Measurements from ENCODE around the gene CKB. TPM values are rescaled to one million over a fixed set of nuclear protein-coding genes. Genes with fewer than 3 reads are reported as not detected.

The CKB gene
- polyA plus RNA-seq, 3 donors = 0.76 to 12.5 (median 2.7) TPM

DNA sequence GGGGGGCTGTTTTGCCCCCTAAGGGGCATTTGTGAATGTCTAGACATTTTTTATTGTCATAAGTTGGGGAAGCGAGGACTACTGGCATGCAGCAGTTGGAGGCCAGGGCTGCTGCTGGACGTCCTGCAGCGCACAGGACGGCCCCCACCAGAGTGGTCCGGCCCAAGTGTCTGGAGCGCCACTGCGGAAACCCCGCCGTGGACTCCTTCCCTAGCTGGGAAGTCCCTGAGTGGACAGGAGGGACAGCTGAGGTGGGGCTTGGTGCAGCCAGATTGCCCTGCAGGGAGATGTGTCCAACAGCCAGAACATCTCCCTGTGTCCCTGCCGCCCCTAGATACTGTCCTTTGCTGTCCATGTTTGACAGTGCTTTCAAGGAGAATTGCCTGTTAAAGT is 5.5 kb downstream of the CKB start:
- intact Hi-C loops (cut with micrococcal nuclease) = no loop called here
- no peak overlapping the region for H3K4me3 Mint-ChIP-seq
- H3K4me1 Mint-ChIP-seq = peaks cover 9% of the 10 kb centered on the region
- H3K4me3 ChIP-seq (replicated peaks in 1 of 3; ENCODE audit: low read depth in 2 of 3, low read length in 3 of 3) = no peak overlapping the region
- H3K79me2 ChIP-seq (ENCODE audit: insufficient read depth, low read length) = no peaks in the 10 kb centered on the region
- H3K27ac Mint-ChIP-seq = no peak overlapping the region
- no peak overlapping the region for H3K27ac ChIP-seq (ENCODE audit: low read depth in 1 of 2, low read length in 2 of 2)
- H3K4me1 ChIP-seq (ENCODE audit: control insufficient read depth in 1 of 2, insufficient read depth in 2 of 2, low read length in 2 of 2) = peaks cover 14 to 29% of the 10 kb centered on the region in 2 donors
- peaks cover 4 to 8% of the 10 kb centered on the region in 2 donors for H3K36me3 Mint-ChIP-seq
- DNase-seq = no peak
- peaks cover 46% of the 10 kb centered on the region for H4K20me1 ChIP-seq (ENCODE audit: insufficient read depth, low read length)
- peaks cover 4 to 16% of the 10 kb centered on the region in 2 donors for H3K27me3 ChIP-seq (ENCODE audit: control insufficient read depth in 2 of 2, insufficient read depth in 2 of 2, low read length in 2 of 2)
- peaks cover 0 to 3% (median 0%) of the 10 kb centered on the region in 7 donors for H3K9me3 Mint-ChIP-seq
- H2AFZ ChIP-seq (ENCODE audit: insufficient read depth, low read depth, low read length, poor library complexity, severe bottlenecking) = no peak overlapping the region
- no peaks in the 10 kb centered on the region for H3K9me3 ChIP-seq (replicated peaks in 1 of 2; ENCODE audit: control insufficient read depth in 1 of 2, insufficient read depth in 1 of 2, low read length in 2 of 2)
- H3K4me2 ChIP-seq (replicated peaks; ENCODE audit: extremely low read depth, low read length, poor library complexity, severe bottlenecking) = no peak overlapping the region
- H3K9ac ChIP-seq (ENCODE audit: insufficient read depth, low read length, poor library complexity, severe bottlenecking) = no peak overlapping the region
- WGBS (ENCODE audit: insufficient coverage) = 92% methylated on average over 10 of the region's 10 CpGs
- H3K27me3 Mint-ChIP-seq (ENCODE audit: low read depth in 3 of 3) = peaks cover 18 to 31% (median 18%) of the 10 kb centered on the region in 3 donors
- H3K36me3 ChIP-seq (replicated peaks in 1 of 2; ENCODE audit: control insufficient read depth in 1 of 2, insufficient read depth in 2 of 2, low read length in 2 of 2) = no peaks in the 10 kb centered on the region
- TF ChIP-seq, protein P1, sequence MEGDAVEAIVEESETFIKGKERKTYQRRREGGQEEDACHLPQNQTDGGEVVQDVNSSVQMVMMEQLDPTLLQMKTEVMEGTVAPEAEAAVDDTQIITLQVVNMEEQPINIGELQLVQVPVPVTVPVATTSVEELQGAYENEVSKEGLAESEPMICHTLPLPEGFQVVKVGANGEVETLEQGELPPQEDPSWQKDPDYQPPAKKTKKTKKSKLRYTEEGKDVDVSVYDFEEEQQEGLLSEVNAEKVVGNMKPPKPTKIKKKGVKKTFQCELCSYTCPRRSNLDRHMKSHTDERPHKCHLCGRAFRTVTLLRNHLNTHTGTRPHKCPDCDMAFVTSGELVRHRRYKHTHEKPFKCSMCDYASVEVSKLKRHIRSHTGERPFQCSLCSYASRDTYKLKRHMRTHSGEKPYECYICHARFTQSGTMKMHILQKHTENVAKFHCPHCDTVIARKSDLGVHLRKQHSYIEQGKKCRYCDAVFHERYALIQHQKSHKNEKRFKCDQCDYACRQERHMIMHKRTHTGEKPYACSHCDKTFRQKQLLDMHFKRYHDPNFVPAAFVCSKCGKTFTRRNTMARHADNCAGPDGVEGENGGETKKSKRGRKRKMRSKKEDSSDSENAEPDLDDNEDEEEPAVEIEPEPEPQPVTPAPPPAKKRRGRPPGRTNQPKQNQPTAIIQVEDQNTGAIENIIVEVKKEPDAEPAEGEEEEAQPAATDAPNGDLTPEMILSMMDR (IDR thresholded peaks at IDR 0.05) = no peak

DNA sequence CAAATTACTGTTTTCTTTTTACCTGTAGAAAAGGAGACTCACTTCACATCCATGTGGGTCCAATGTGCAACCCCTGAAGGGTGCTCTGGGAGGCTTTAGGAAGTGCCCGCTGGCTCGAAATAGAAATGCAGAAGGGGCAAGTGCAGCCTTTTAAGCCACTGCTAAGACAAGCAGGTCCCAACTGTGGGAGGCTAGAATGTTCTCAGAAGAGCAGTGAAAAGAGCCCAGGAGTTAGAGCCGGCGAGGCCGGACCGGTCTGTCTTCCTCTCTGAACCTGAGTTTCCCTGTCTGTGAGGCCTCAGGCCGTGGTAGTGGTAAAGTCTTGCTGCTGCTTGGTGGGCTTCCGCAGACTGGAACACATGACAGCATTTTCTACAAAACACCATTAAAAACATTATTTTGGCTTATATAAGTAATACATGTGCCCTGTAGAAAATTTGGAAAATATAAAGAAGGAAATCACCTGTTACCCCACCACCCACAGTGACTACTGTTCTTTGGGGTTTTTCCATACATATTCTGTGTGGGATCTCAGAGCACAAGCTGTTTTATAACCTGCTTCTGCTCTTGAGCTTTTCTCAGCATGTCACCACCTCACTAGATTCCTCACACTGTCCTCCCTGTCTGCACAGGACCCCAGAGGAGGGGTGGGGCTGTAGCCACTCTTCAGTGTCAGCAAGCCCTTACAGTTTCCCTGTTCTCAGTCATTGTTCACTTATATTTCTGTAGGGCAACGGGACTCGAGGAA is 6.0 kb downstream of the CKB start:
- no peak overlapping the region for H3K9ac ChIP-seq (ENCODE audit: insufficient read depth, low read length, poor library complexity, severe bottlenecking)
- no peaks in the 10 kb centered on the region for H3K9me3 ChIP-seq (replicated peaks in 1 of 2; ENCODE audit: control insufficient read depth in 1 of 2, insufficient read depth in 1 of 2, low read length in 2 of 2)
- no peak overlapping the region for H3K4me2 ChIP-seq (replicated peaks; ENCODE audit: extremely low read depth, low read length, poor library complexity, severe bottlenecking)
- peaks cover 8% of the 10 kb centered on the region for H3K4me1 Mint-ChIP-seq
- peaks cover 0 to 3% of the 10 kb centered on the region in 2 donors for H3K36me3 ChIP-seq (replicated peaks in 1 of 2; ENCODE audit: control insufficient read depth in 1 of 2, insufficient read depth in 2 of 2, low read length in 2 of 2)
- H3K4me3 Mint-ChIP-seq = no peak overlapping the region
- peaks cover 4 to 12% of the 10 kb centered on the region in 2 donors for H3K36me3 Mint-ChIP-seq
- no peak overlapping the region for H2AFZ ChIP-seq (ENCODE audit: insufficient read depth, low read depth, low read length, poor library complexity, severe bottlenecking)
- H3K27me3 Mint-ChIP-seq (ENCODE audit: low read depth in 3 of 3) = peaks cover 17 to 25% (median 18%) of the 10 kb centered on the region in 3 donors
- TF ChIP-seq, protein P1 (IDR thresholded peaks at IDR 0.05) = no peak
- peaks cover 0 to 3% (median 0%) of the 10 kb centered on the region in 7 donors for H3K9me3 Mint-ChIP-seq
- H3K27ac ChIP-seq (ENCODE audit: low read depth in 1 of 2, low read length in 2 of 2) = no peak overlapping the region
- peaks cover 14 to 23% of the 10 kb centered on the region in 2 donors for H3K4me1 ChIP-seq (ENCODE audit: control insufficient read depth in 1 of 2, insufficient read depth in 2 of 2, low read length in 2 of 2)
- intact Hi-C loops (cut with micrococcal nuclease) = no loop called here
- DNase-seq = no peak
- 66% methylated on average over 4 of the region's 10 CpGs for WGBS (ENCODE audit: insufficient coverage)
- peaks cover 46% of the 10 kb centered on the region for H4K20me1 ChIP-seq (ENCODE audit: insufficient read depth, low read length)
- H3K4me3 ChIP-seq (replicated peaks in 1 of 3; ENCODE audit: low read depth in 2 of 3, low read length in 3 of 3) = no peak overlapping the region
- no peak overlapping the region for H3K27ac Mint-ChIP-seq
- H3K79me2 ChIP-seq (ENCODE audit: insufficient read depth, low read length) = no peaks in the 10 kb centered on the region
- H3K27me3 ChIP-seq (ENCODE audit: control insufficient read depth in 2 of 2, insufficient read depth in 2 of 2, low read length in 2 of 2) = peaks cover 2 to 15% of the 10 kb centered on the region in 2 donors
